HepG2 (cell line): ENCODE data around the gene ANKRD39. TPM values are rescaled to one million over a fixed set of nuclear protein-coding genes. Genes with fewer than 3 reads are reported as not detected.

ENCODE experiments used
- CCDC6 ChIP-seq: sonication (generic); formaldehyde crosslinking; IDR thresholded peaks from 2 replicates; pipeline ENCODE4 v1.8.1; 2022; ENCODE audit warnings: mild to moderate bottlenecking, missing genetic modification reagents, moderate library complexity
- HNRNPK ChIP-seq: fragments of 200-400 bp; formaldehyde crosslinking; IDR thresholded peaks from 2 replicates; pipeline ENCODE4 v1.6.1; 2018; ENCODE audit warnings: low read length, low read depth, moderate library complexity, mild to moderate bottlenecking; ENCODE audit not compliant: poor library complexity, severe bottlenecking
- MEIS1 ChIP-seq: sonication (generic); formaldehyde crosslinking; IDR thresholded peaks from 2 replicates; pipeline ENCODE4 v1.9.0; 2021; ENCODE audit warnings: mild to moderate bottlenecking, missing genetic modification reagents, moderate library complexity, borderline replicate concordance
- MXI1 ChIP-seq: IDR thresholded peaks from 3 replicates; pipeline ENCODE4 v1.6.1; 2012; ENCODE audit warnings: low read depth, low read length, inconsistent platforms, borderline replicate concordance
- ONECUT2 ChIP-seq: sonication (generic); formaldehyde crosslinking; IDR thresholded peaks from 2 replicates; pipeline ENCODE4 v1.4.0; 2020; ENCODE audit warnings: missing genetic modification reagents
- RARA ChIP-seq: IDR thresholded peaks from 2 replicates; pipeline ENCODE4 v1.6.1; 2016; ENCODE audit warnings: missing genetic modification reagents, missing compliant biosample characterization
- SNAPC2 ChIP-seq: sonication (generic); formaldehyde crosslinking; IDR thresholded peaks from 2 replicates; pipeline ENCODE4 v1.8.1; 2022; ENCODE audit warnings: mild to moderate bottlenecking, missing genetic modification reagents
- SRY ChIP-seq: sonication (generic); formaldehyde crosslinking; IDR thresholded peaks from 2 replicates; pipeline ENCODE4 v1.8.0; 2022; ENCODE audit warnings: mild to moderate bottlenecking, missing genetic modification reagents
- TCF12 ChIP-seq, 2 experiments: fragments of 450-650 bp in 1 of 2; sonication (generic) in 1 of 2; formaldehyde crosslinking in 1 of 2; IDR thresholded peaks; 2 replicates each; pipeline versions ENCODE4 v1.6.1 to v1.8.0; 2017 to 2022; ENCODE audit warnings: antibody characterized with exemption in 1 of 2, mild to moderate bottlenecking in 1 of 2, missing genetic modification reagents in 1 of 2, moderate library complexity in 1 of 2
- ZBTB38 ChIP-seq: sonication (generic); formaldehyde crosslinking; IDR thresholded peaks from 2 replicates; pipeline ENCODE4 v1.5.1; 2020; ENCODE audit warnings: mild to moderate bottlenecking, missing genetic modification reagents
- ZNF205 ChIP-seq: IDR thresholded peaks from 2 replicates; pipeline ENCODE4 v1.6.1; 2018; ENCODE audit warnings: missing biosample characterization, missing genetic modification reagents
- ZNF225 ChIP-seq: sonication (generic); formaldehyde crosslinking; IDR thresholded peaks from 2 replicates; pipeline ENCODE4 v1.4.0; 2020; ENCODE audit warnings: mild to moderate bottlenecking, missing genetic modification reagents
- ZNF333 ChIP-seq: sonication (generic); formaldehyde crosslinking; IDR thresholded peaks from 2 replicates; pipeline ENCODE4 v1.4.0; 2020; ENCODE audit warnings: mild to moderate bottlenecking, missing genetic modification reagents, borderline replicate concordance
- ZNF337 ChIP-seq: sonication (generic); formaldehyde crosslinking; IDR thresholded peaks from 2 replicates; pipeline ENCODE4 v1.5.1; 2020; ENCODE audit warnings: missing genetic modification reagents, low read depth, mild to moderate bottlenecking, borderline replicate concordance
- ZNF354B ChIP-seq: sonication (generic); formaldehyde crosslinking; IDR thresholded peaks from 2 replicates; pipeline ENCODE4 v1.8.0; 2022; ENCODE audit warnings: mild to moderate bottlenecking, missing genetic modification reagents
- ZNF460 ChIP-seq: sonication (generic); formaldehyde crosslinking; IDR thresholded peaks from 2 replicates; pipeline ENCODE4 v1.5.1; 2020; ENCODE audit warnings: missing genetic modification reagents, mild to moderate bottlenecking, borderline replicate concordance
- ZNF557 ChIP-seq: sonication (generic); formaldehyde crosslinking; IDR thresholded peaks from 2 replicates; pipeline ENCODE4 v1.4.0; 2020; ENCODE audit warnings: missing genetic modification reagents
- ZNF720 ChIP-seq: sonication (generic); formaldehyde crosslinking; IDR thresholded peaks from 2 replicates; pipeline ENCODE4 v1.4.0; 2020; ENCODE audit warnings: missing genetic modification reagents
- ZNF776 ChIP-seq: sonication (generic); formaldehyde crosslinking; IDR thresholded peaks from 2 replicates; pipeline ENCODE4 v1.4.0; 2020; ENCODE audit warnings: mild to moderate bottlenecking, missing genetic modification reagents
- polyA plus RNA-seq, 8 experiments: library from polyadenylated mRNA; depleted of rRNA in 3 of 8; stranded (reverse) in 7 of 8; unstranded in 1 of 8; fragments of >200 nt; fragmentation: Illumina TruSeq in 4 of 8; extraction: Trizol in 4 of 8; gene quantifications; 2 replicates each; pipeline versions ENCODE4 v1.2.1 to v1.2.3, GENCODE V29; 2011 to 2016; ENCODE audit warnings: low read depth in 4 of 8, missing spikeins in 1 of 8, mixed read lengths in 1 of 8; ENCODE audit not compliant: insufficient read depth in 1 of 8
- total RNA-seq, 5 experiments: library from RNA; depleted of rRNA; stranded (reverse); fragments of >200 nt; fragmentation: Illumina TruSeq; extraction: Trizol; gene quantifications; 2 replicates each; pipeline ENCODE4 v1.2.3, GENCODE V29; 2016; ENCODE audit warnings: low read depth in 1 of 5
- TF ChIP-seq, protein P1 (sequence below): sonication (generic); formaldehyde crosslinking; IDR thresholded peaks from 2 replicates; pipeline ENCODE4 v1.4.0; 2020; ENCODE audit warnings: low read depth, missing genetic modification reagents
- TF ChIP-seq, protein P2 (sequence below): sonication (generic); formaldehyde crosslinking; IDR thresholded peaks from 2 replicates; pipeline ENCODE4 v1.4.0; 2020; ENCODE audit warnings: mild to moderate bottlenecking, missing genetic modification reagents, borderline replicate concordance
- TF ChIP-seq, protein P3 (sequence below): IDR thresholded peaks from 2 replicates; pipeline ENCODE4 v1.6.1; 2016

Gene ANKRD39
- total and polyA plus RNA-seq, 2 of the 13 experiments (the other 11 are each of a cell fraction or from before 2014, with no cell fraction given): 23.2 to 24.8 TPM

DNA sequence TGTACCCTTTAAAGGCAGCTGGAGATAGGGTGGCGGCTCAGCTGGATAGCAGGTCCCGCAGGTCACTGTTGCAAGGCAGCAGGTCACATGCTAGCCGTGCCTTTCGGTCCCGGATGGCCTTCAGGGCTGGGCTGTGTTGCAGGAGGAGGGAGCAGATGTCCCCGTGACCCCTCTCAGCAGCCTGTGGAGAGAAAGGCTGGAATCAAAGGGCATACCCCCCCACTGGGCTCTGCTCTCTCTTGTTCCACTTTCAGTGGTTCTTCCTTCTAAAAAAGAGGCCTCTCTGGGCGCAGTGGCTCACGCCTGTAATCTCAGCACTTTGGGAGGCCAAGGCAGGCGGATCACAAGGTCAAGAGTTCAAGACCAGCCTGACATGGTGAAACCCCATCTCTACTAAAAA is 9.6 kb downstream of the ANKRD39 start (continued):
- no peak for TF ChIP-seq ZNF557 (CRISPR knock-in tag)
- no peak for TF ChIP-seq ZNF225 (CRISPR knock-in tag)
- no peak for TF ChIP-seq ZNF776 (CRISPR knock-in tag)
- no peak for TF ChIP-seq ZNF337 (CRISPR knock-in tag)
- TF ChIP-seq CCDC6: no peak
- TF ChIP-seq ZNF354B: no peak
- no peak for TF ChIP-seq SRY
- TF ChIP-seq, protein P1, sequence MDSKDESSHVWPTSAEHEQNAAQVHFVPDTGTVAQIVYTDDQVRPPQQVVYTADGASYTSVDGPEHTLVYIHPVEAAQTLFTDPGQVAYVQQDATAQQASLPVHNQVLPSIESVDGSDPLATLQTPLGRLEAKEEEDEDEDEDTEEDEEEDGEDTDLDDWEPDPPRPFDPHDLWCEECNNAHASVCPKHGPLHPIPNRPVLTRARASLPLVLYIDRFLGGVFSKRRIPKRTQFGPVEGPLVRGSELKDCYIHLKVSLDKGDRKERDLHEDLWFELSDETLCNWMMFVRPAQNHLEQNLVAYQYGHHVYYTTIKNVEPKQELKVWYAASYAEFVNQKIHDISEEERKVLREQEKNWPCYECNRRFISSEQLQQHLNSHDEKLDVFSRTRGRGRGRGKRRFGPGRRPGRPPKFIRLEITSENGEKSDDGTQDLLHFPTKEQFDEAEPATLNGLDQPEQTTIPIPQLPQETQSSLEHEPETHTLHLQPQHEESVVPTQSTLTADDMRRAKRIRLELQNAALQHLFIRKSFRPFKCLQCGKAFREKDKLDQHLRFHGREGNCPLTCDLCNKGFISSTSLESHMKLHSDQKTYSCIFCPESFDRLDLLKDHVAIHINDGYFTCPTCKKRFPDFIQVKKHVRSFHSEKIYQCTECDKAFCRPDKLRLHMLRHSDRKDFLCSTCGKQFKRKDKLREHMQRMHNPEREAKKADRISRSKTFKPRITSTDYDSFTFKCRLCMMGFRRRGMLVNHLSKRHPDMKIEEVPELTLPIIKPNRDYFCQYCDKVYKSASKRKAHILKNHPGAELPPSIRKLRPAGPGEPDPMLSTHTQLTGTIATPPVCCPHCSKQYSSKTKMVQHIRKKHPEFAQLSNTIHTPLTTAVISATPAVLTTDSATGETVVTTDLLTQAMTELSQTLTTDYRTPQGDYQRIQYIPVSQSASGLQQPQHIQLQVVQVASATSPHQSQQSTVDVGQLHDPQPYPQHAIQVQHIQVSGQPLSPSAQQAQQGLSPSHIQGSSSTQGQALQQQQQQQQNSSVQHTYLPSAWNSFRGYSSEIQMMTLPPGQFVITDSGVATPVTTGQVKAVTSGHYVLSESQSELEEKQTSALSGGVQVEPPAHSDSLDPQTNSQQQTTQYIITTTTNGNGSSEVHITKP (CRISPR knock-in tag): no peak
- TF ChIP-seq MEIS1 (CRISPR knock-in tag): no peak
- no peak for TF ChIP-seq ZNF333 (CRISPR knock-in tag)
- TF ChIP-seq ZNF720: no peak
- TF ChIP-seq ZBTB38 (CRISPR knock-in tag): peak; percentile 75
- peak; percentile 31 for TF ChIP-seq RARA (CRISPR knock-in tag)
- peak; percentile 59 for TF ChIP-seq ZNF460 (CRISPR knock-in tag)
- TF ChIP-seq SNAPC2 (CRISPR knock-in tag): no peak
- TF ChIP-seq HNRNPK: no peak
- TF ChIP-seq MXI1: peak; percentile 78; the same call in 1 of the 3 replicates
- no peak for TF ChIP-seq ZNF205
- TF ChIP-seq, protein P2, sequence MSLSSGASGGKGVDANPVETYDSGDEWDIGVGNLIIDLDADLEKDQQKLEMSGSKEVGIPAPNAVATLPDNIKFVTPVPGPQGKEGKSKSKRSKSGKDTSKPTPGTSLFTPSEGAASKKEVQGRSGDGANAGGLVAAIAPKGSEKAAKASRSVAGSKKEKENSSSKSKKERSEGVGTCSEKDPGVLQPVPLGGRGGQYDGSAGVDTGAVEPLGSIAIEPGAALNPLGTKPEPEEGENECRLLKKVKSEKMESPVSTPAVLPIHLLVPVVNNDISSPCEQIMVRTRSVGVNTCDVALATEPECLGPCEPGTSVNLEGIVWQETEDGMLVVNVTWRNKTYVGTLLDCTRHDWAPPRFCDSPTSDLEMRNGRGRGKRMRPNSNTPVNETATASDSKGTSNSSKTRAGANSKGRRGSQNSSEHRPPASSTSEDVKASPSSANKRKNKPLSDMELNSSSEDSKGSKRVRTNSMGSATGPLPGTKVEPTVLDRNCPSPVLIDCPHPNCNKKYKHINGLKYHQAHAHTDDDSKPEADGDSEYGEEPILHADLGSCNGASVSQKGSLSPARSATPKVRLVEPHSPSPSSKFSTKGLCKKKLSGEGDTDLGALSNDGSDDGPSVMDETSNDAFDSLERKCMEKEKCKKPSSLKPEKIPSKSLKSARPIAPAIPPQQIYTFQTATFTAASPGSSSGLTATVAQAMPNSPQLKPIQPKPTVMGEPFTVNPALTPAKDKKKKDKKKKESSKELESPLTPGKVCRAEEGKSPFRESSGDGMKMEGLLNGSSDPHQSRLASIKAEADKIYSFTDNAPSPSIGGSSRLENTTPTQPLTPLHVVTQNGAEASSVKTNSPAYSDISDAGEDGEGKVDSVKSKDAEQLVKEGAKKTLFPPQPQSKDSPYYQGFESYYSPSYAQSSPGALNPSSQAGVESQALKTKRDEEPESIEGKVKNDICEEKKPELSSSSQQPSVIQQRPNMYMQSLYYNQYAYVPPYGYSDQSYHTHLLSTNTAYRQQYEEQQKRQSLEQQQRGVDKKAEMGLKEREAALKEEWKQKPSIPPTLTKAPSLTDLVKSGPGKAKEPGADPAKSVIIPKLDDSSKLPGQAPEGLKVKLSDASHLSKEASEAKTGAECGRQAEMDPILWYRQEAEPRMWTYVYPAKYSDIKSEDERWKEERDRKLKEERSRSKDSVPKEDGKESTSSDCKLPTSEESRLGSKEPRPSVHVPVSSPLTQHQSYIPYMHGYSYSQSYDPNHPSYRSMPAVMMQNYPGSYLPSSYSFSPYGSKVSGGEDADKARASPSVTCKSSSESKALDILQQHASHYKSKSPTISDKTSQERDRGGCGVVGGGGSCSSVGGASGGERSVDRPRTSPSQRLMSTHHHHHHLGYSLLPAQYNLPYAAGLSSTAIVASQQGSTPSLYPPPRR (CRISPR knock-in tag): no peak
- no peak for TF ChIP-seq TCF12 (IDR thresholded peaks at IDR 0.05)
- no peak for TF ChIP-seq TCF12 (CRISPR knock-in tag; IDR thresholded peaks at IDR 0.05)
- TF ChIP-seq ONECUT2 (CRISPR knock-in tag): no peak
- TF ChIP-seq, protein P3, sequence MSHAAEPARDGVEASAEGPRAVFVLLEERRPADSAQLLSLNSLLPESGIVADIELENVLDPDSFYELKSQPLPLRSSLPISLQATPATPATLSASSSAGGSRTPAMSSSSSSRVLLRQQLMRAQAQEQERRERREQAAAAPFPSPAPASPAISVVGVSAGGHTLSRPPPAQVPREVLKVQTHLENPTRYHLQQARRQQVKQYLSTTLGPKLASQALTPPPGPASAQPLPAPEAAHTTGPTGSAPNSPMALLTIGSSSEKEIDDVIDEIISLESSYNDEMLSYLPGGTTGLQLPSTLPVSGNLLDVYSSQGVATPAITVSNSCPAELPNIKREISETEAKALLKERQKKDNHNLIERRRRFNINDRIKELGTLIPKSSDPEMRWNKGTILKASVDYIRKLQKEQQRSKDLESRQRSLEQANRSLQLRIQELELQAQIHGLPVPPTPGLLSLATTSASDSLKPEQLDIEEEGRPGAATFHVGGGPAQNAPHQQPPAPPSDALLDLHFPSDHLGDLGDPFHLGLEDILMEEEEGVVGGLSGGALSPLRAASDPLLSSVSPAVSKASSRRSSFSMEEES: peak; percentile 77
